Medulla oblongata (tissue), 1 donor: ENCODE results near the gene PGM3.
"Not testable (repeated sequence)": the region's sequence is repeated elsewhere in the genome, so short reads cannot be mapped to it uniquely, and the experiment has no call there.

ENCODE experiments used
- DNase-seq: peaks from one replicate; pipeline ENCODE4 v3.0.0-alpha.2; 2015; ENCODE audit errors: extremely low spot score

The PGM3 gene, protein sequence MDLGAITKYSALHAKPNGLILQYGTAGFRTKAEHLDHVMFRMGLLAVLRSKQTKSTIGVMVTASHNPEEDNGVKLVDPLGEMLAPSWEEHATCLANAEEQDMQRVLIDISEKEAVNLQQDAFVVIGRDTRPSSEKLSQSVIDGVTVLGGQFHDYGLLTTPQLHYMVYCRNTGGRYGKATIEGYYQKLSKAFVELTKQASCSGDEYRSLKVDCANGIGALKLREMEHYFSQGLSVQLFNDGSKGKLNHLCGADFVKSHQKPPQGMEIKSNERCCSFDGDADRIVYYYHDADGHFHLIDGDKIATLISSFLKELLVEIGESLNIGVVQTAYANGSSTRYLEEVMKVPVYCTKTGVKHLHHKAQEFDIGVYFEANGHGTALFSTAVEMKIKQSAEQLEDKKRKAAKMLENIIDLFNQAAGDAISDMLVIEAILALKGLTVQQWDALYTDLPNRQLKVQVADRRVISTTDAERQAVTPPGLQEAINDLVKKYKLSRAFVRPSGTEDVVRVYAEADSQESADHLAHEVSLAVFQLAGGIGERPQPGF

DNA sequence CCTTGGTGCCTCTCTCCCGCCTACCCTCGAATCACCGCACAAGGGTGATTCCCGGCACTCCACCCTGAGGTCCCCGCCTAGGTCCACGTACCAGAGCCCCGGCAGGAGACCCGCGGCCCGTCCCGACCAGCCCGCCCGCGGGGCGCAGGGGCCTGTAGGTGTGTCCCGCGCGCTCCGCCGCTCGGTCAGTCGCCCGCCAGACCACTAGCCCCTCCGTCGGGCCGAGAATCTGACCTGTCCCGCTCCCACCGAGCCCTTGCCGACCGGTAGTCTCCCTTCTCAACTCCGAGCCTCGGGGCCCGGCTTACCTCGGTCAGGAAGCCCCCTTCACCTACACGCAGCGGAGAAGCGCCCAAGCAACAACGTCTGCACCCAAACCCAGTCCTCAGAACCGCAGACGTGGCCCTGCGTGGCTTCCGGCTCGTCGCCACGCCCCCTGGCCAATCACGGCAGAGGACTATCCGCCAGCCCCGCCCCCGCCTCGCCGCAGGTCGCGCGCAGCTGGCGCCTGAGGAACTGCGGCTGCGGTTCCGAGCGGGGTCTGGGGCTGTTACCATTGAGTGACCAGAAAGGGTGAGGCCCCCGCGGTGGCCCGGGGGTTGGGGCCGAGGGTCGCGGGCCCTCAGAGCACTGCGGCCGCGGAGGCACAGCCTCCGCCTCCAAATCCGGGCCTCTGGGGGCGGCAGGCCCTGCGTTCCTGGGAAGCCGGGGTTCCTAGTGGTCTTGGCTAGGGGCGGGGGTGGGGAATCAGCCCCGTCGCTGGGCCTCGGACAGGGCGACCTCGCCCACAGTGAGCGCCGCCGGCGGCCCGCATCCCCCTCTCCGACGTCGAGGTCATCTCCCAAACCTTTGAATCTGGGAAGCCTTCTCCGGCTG is at the start of gene PGM3, which contains the start of gene RWDD2A:
PGM3 (minus strand) TSS at position 395 of the 876 bp plus-strand sequence. CDS start 2,253 bp downstream, outside the sequence.
RWDD2A (plus strand) TSS at position 487 of the 876 bp plus-strand sequence. CDS start 1,095 bp downstream, outside the sequence.
- DNase-seq, result peak; percentile 95

DNA sequence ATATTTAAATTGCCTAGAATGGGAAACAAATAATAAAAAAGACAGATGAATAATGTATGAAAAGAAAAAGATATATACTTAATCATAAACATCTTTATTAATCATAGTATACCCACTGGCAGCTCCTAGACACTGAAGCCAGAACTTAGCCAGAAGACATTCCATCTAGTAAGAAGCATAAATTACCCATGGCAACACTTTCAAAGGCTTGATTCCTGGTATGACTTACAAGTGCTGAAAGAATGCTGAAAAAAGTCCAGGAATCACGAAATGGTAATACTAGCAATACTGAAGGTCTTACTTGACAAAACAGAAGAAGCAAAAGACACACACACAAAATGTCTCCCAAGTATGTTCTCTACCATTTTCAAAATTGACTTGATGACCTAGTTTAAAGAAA is 38.1 kb upstream of the PGM3 start:
- DNase-seq, result no peak

DNA sequence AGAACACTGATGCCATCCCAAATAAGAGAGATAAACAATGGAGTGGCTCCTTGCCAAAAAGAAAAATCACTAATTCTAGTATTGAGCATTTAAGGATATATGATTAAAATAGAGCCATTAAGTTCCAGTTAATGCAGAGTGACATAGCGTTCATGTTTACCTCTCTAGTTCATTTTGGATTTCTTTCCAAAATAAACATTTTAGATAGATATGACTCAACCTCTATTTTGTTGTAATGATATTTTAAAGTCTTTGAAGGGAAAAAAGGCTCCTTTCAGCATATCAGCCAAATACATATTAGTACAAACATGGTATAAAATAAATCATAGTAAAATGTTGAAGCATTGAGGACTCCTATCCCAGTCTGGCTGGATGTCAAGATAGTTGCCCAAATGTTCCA is 33.5 kb upstream of the PGM3 start:
- DNase-seq, result no peak

DNA sequence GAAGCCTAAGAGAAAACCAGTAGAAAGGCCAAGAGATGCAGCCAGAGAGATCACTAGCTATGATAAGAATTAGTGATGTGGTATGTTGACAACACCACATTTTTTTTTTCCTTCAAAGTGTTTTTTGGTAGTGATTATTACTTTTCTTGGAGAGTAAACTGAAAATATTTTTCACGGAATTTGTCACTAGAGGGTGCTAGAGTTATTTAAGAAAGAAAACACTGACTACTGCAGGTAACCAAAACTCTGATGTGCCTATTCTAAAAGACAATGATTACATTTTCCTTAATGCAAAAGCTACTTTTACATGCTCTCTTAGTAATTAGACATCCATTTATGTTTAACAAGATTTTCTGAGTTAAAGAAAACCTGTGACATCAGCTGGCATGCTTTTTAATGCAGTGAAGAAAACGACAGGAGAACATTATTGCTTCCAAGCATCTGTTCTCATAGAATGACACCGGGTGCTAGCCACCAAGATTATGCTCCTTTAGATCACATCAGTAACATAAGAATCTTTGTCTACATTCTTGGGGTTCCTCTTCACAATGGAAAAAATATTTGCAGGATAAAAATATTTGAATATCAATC is 28.9 kb upstream of the PGM3 start:
- peak; percentile 67 for DNase-seq

DNA sequence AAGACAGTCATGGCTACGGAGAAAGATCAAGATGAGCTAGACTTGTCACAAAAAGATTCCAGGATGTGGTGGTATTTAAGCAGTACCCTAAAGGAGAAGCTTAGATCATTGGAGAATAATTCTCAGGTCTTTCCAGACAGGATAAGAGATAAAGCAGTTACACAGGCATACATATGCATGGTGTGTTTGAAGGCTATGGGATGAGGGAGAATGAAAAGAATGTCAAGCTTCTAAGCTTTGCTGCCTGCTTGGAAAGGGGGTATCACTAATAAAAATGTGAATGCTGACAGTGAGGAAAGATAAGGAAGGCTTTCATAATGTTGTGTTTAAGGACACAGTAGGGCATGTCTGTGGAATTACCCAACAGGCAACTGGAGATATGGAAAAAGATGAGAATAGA is 28.2 kb upstream of the PGM3 start:
- no peak for DNase-seq

DNA sequence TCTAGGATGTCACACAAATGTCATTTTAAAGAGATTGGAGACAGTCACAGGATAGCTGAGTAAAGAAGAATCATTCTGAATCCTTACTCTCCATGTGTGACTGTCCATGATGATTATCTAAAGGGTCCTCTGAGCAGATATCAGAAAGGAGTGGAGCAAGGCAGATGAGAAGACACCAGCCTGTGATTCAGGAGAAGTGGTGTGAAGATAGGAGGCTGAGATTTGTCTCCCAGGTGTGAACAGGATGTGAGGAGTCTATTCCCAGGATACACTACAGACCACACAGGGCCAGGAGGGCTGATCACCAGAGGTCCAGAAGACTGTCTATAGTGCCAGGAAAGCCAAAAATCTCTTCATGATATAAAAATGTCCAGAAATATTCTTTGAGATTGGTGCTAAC is 27.1 kb upstream of the PGM3 start:
- no peak for DNase-seq

DNA sequence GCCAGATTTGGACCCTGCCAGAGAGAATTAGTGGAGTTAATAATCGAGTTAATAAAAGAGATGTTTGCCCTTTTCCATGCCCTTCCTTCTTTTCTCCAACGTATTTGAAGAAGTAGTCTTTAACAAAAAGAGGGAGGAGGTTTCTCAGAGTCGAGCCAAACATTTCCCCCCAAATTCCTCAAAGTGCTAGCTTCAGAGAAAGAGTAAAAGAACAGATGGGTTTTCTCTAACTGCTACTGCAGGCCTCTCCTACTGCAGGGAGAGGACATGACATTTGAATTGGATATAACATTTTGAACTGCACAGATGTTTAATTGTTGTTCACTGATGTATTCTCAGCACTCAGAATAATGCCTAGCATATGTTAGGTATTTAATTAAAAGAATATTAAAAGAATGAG is 25.6 kb upstream of the PGM3 start:
- DNase-seq, result no peak

DNA sequence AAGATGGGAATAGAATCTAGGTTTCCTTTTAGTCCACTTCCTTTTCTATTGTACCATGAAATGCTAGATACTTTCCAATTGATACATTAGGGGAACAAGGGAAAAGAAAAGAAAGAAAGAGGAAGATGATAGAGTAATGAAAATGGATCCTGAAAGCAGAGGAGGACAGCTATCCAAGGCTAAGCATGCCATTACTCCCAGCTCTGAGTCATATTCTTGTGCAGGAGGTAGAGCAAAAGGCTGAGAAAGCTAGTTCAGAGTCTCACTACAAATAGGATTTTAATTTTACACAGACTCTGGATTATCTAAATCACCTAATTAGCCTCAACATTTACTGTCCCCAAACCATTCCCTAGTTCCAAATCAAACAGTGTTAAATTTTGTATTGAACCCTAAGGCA is 23.7 kb upstream of the PGM3 start:
- no peak for DNase-seq

DNA sequence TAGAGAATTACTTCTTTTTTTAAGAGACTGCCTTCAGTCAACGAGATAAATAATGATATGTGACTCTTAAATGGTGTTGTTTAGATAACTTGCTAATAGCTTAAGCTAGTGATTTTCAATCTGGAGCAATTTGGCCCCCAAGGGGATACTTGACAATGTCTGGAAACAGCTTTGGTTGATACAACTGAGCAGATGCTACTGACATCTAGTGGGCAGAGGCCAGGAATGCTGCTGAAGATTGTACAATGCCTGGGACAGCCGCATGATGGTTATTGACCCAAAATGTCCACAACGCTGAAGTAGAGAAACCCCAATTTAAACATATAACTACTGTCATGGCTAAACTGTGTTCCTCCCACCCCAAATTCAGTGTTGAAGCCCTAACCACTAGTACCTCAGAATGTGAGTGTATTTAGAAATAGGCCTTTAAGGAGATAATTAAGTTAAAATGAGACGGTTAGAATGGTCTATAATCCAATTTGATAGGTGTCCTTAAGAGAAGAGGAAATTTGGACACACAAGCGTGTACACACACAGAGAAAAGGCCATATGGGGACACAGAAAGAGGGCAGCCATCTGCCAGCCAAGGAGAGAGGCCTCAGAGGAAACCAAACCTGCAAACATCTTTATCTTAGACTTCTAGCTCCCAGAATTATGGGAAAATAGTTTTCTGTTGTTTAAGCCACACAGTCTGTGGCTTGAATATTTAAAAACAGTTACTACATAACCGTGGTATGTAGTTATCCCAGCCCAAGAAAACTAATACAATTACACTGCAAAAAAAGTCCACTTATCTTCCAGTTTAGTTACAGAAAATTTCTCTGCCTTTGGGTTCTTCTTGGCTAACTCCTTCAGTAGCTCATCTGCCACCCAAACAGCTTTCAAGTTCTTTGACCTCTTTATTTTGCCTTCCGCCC is 22.3 kb upstream of the PGM3 start:
- DNase-seq, result peak; percentile 90

DNA sequence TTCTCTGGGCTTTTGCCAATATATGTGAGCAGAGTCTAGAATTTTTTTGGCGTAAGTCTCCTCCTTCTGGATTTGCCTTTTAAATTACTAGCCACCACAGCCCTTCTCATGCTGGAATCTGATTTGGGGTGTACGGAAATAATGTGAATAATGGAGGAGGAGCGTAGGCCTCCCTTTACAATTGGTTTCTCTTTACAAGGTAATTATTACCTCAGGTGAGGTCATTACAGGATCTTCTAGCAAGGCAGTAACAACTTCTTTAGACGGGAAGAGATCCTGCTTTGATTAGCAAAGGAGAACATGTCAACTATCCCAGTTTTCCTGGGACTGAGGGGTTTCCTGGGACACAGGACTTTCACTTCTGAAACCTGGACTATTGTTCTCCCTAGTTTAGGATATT is 9.0 kb upstream of the PGM3 start:
- DNase-seq, result no peak

DNA sequence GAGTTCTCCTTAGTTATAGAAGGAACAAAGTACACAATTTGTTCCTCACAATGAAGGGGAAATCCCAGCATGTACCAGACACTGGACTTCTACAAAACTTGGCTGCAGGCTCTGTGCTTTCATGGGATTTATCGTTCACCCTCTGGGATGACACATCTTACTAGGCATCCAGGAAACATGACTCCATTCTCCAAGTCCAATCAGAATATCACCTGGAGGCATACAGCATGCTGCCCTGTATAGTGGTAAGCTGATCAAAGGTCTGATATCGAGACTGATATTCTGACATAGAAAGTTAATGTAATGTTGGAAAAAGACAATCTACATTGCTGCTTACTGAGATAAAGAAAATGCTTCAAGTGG is 6.8 kb upstream of the PGM3 start:
- no peak for DNase-seq

DNA sequence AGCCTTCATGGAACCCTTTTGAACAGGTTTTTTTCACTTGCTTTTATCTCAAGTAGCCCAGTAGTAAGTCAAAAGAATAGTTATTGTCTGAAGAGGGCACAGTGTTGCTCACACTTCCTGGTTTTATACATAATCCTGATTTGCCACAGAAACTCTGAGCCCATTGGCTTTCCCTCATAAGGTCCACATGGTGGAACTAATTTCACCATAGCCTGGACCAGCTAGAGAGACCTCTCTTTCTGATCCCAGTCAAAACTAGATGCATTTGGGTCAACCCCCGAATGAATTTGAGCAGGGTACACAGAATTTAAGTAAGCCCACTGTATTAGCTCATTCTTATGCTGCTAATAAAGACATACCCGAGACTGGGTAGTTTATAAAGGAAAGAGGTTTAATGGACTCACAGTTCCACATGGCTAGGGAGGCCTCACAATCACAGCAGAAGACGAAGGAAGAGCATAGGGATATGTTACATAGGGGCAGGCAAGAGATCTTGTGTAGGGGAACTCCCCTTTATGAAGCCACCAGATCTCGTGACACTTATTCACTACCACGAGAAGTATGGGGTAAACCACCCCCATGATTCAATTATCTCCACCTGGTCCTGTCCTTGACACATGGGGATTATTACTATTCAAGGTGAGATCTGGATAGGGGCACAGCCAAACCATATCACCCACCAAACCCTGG is 6.3 kb upstream of the PGM3 start:
- no peak for DNase-seq

DNA sequence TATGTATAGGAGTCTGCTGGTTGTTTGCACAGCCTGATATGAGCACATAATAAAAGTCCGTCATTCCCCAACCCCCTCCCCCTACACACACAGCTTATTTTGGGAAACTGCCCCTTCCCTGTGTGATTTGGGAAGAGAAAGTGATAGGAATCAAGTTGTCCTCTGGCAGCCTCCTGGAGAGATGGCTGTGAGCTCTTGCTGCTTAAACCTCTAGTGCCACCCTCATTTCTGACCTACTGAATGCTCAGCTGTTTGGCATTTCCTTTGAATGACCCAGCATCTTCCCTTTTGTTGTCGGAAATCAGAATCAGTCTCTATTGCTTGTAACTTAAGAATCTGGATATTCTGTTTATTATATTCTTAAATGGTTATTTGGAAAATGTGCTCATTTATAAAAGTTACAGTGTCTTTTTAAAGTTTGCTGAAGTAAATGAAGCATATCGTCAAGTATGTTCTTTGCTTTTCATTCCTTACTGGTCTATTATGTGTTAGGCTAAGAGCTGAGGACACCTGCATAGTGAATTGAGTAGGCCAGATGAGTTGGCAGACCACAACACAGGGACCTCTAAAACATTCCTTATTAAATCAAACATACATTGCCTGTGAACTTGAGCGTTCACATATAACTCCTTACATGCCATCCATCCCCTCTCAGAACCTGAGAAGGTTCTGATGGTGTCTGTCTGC is 5.6 kb upstream of the PGM3 start:
- no peak for DNase-seq

DNA sequence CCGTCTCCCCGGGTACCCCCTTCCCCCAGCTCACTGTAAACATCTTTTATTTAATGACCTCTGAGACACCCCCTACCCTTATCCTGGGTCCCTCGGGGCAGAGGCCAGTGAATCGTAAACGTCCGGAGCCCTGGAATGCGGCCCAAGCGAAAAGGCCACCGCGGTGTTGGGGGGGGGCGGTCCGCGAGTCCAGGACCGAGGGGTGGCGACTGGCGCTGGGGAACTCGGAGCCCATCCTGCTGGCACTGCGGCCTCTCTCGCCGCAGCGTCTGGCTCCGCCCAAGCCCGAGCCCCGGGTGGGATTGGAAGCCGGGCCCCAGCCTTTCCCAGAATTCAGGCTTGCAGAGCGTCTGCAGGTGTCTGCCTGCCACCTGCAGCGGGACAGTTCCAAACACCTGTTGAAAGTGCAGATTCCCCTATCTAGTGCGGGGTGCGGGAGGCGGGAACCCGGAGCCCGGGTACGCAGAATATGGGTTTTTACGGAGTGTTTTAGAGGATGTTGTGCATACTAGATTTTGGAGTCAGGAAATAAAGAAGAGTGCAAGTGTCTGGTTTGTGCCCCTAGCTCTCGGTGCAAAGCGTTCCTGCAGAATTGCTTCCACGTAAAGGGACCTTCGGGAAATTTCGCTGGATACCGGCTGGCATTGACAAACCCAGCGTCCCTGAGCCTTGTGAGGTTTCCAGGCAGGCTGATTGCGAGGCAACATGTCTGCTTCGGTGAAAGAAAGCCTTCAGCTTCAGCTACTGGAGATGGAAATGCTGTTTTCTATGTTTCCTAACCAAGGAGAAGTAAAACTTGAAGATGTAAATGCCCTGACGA is 892 bp upstream of the PGM3 start:
- peak; percentile 38 for DNase-seq

DNA sequence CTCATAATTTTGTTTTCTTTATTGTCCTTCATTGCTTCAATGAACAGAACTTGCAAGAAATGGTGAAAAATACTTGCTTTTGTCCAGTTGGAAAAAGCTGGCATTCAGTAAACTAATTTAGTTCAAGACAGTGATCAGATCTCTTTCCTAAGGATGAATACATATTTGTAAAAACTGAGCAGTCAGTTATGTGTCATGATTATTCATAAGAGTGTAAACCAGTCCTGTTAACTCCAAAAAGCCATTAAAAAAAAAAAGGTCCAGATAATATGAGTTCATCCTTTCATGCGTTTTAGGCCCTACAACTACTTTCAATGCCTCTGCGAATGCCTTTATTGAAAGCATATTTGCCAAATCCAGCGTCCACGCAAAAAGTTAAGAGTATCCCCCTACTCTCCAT is 609 bp downstream of the PGM3 start:
- DNase-seq, result no peak

DNA sequence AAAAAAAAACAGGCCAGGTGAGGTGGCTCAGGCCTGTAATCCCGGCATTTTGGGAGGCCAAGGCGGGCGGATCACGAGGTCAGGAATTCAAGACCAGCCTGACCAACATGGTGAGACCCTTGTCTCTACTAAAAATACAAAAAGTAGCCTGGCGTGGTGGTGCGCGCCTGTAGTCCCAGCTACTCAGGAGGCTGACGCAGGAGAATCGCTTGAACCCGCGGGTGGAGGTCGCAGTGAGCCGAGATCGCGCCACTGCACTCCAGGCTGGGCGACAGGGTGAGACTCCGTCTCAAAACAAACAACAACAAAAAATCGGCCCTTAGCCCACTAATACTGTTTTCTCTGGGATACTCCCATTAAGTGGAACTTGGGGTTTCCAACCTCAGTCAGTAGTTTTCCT is 1.1 kb downstream of the PGM3 start:
- not testable (repeated sequence) for DNase-seq

DNA sequence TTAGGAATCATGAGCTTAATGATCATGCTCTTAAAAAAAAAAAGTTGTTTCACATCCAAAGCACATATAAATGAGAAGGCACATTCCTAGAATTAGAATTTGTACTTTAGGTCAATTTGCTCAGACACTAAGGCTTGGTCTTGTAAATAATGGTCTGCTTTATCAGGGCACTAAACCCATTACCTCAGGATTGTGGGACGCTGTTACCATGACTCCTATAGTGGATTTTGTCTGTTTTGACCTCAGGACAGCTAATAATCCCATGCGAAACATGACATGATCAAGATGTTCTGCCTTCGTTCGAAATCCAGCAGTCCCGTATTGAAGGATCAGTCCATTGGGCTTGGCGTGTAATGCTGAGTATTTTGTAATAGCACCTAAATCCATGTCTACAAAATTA is 2.4 kb downstream of the PGM3 start:
- no peak for DNase-seq

DNA sequence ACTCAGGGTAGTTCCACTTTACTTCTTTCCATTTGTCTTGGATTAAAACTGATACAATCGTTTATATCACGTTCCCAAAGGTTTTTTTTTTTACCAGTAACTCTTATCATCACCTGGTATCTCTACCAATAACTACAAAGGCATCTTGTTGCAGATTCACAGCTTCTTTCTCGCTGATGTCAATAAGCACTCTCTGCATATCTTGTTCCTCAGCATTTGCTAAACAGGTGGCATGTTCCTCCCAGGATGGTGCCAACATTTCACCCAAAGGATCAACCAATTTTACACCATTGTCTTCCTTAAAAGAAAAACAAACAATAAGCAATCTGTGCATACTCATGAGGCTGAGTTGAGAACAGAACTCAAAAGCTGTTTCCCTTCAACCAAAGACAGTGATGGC is 4.6 kb downstream of the PGM3 start:
- DNase-seq, result no peak

DNA sequence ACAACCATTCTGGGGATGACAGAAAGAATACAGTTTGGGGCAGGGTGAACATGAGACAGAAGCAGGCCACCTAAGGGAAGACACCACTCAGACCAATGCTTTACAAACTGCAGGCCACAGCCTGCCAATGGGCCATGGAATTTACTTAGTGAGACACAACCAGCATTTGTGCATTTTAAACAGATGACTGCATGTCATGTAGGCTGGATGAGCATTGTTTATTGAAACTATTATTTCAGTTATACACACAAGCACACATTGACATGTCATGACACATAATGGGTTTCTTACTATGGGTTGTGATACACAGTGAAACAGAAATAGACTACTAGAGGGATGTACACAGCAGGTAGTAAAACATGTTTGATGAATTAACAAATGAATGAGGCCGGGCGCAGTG is 8.0 kb downstream of the PGM3 start:
- no peak for DNase-seq
